Parathyroid adenoma (tissue), 2 donors: ENCODE data around the gene ZNF304.

Source experiments
- H2AFZ ChIP-seq: fragments of 300-600 bp; sonication (generic); one replicate; pipeline ENCODE4 v1.7.0; 2017; ENCODE audit warnings: antibody characterized with exemption, mild to moderate bottlenecking
- H3K27ac ChIP-seq: fragments of 300-600 bp; sonication (generic); one replicate; pipeline ENCODE4 v1.7.0; 2017
- H3K27me3 ChIP-seq: fragments of 300-600 bp; sonication (generic); one replicate; pipeline ENCODE4 v1.7.0; 2017; ENCODE audit warnings: low read length; ENCODE audit not compliant: control insufficient read depth, insufficient read depth
- H3K36me3 ChIP-seq: fragments of 300-600 bp; sonication (generic); one replicate; pipeline ENCODE4 v1.7.0; 2017; ENCODE audit warnings: low read length; ENCODE audit not compliant: control insufficient read depth, insufficient read depth
- H3K4me1 ChIP-seq: fragments of 300-600 bp; sonication (generic); one replicate; pipeline ENCODE4 v1.7.0; 2017; ENCODE audit warnings: control low read depth
- H3K4me2 ChIP-seq: fragments of 300-600 bp; sonication (generic); one replicate; pipeline ENCODE4 v1.7.0; 2017; ENCODE audit warnings: low read length
- H3K4me3 ChIP-seq: fragments of 300-600 bp; sonication (generic); one replicate; pipeline ENCODE4 v1.7.0; 2017; ENCODE audit warnings: low read depth, low read length
- H3K79me2 ChIP-seq: fragments of 300-600 bp; sonication (generic); one replicate; pipeline ENCODE4 v1.7.0; 2017; ENCODE audit warnings: control low read depth
- H3K9ac ChIP-seq: fragments of 300-600 bp; sonication (generic); one replicate; pipeline ENCODE4 v1.7.0; 2017; ENCODE audit warnings: mild to moderate bottlenecking
- H3K9me3 ChIP-seq: fragments of 300-600 bp; sonication (generic); one replicate; pipeline ENCODE4 v1.7.0; 2017; ENCODE audit warnings: low read length; ENCODE audit not compliant: control insufficient read depth
- TF ChIP-seq, protein P1 (sequence below): fragments of 300-600 bp; sonication (generic); IDR thresholded peaks from one replicate; pipeline ENCODE4 v1.7.0; 2017; ENCODE audit warnings: antibody characterized with exemption, mild to moderate bottlenecking
- donor health status: primary hyperparathyroidism.

ZNF304 gene

DNA sequence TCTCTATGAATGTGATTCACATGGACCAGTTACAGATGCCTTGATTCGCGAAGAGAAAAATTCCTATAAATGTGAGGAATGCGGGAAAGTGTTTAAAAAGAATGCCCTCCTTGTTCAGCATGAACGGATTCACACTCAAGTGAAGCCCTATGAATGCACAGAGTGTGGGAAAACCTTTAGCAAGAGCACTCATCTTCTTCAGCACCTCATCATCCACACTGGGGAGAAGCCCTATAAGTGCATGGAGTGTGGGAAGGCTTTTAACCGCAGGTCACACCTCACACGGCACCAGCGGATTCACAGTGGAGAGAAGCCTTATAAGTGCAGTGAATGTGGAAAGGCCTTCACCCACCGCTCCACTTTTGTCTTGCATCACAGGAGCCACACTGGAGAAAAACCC lies 23.1 kb upstream of the ZNF304 start:
- Histone ChIP-seq H3K9me3 (no peaks in the 10 kb centered on the region), H3K4me1 (no peaks in the 10 kb centered on the region), H3K9ac (no peak overlapping the region), H3K27ac (no peak overlapping the region), H2AFZ (no peak overlapping the region), H3K27me3 (no peaks in the 10 kb centered on the region), H3K4me2 (no peak overlapping the region), H3K36me3 (no peaks in the 10 kb centered on the region), H3K4me3 (no peak overlapping the region), H3K79me2 (peaks cover 8% of the 10 kb centered on the region)
- TF ChIP-seq, protein P1, sequence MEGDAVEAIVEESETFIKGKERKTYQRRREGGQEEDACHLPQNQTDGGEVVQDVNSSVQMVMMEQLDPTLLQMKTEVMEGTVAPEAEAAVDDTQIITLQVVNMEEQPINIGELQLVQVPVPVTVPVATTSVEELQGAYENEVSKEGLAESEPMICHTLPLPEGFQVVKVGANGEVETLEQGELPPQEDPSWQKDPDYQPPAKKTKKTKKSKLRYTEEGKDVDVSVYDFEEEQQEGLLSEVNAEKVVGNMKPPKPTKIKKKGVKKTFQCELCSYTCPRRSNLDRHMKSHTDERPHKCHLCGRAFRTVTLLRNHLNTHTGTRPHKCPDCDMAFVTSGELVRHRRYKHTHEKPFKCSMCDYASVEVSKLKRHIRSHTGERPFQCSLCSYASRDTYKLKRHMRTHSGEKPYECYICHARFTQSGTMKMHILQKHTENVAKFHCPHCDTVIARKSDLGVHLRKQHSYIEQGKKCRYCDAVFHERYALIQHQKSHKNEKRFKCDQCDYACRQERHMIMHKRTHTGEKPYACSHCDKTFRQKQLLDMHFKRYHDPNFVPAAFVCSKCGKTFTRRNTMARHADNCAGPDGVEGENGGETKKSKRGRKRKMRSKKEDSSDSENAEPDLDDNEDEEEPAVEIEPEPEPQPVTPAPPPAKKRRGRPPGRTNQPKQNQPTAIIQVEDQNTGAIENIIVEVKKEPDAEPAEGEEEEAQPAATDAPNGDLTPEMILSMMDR, result no peak

GRCh38 chr19:57334191-57334590 lies 16.9 kb upstream of the ZNF304 start:
- H2AFZ ChIP-seq, result no peak overlapping the region
- H3K36me3 ChIP-seq, result no peaks in the 10 kb centered on the region
- H3K27ac ChIP-seq, result no peak overlapping the region
- no peak overlapping the region for H3K4me2 ChIP-seq
- no peak overlapping the region for H3K4me3 ChIP-seq
- peaks cover 3% of the 10 kb centered on the region for H3K4me1 ChIP-seq
- H3K9ac ChIP-seq, result no peak overlapping the region
- TF ChIP-seq, protein P1, result no peak
- no peaks in the 10 kb centered on the region for H3K79me2 ChIP-seq
- no peaks in the 10 kb centered on the region for H3K27me3 ChIP-seq
- no peaks in the 10 kb centered on the region for H3K9me3 ChIP-seq

DNA sequence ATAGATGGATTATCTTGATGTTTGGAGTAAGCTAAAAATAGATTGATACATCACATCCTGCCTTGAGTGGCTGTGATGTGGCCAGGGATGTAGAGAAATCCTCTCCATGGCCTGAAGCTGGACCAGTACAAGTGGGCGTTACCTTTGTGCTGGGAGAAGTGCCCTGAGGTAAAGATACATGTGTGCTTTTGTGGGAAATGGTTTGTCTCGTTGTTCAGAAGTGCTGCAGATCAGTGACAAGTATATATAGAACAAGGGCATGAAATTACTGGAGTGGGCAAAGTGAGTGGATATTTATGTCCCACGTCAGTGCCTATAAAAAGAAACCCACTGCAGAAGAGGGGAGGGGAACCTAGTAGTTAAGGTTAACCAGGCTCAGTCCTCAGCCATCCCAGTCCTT lies 12.2 kb upstream of the ZNF304 start:
- TF ChIP-seq, protein P1, result no peak
- Histone ChIP-seq H3K36me3 (no peaks in the 10 kb centered on the region), H3K4me1 (peaks cover 3% of the 10 kb centered on the region), H3K9me3 (no peaks in the 10 kb centered on the region), H3K79me2 (no peaks in the 10 kb centered on the region), H3K4me3 (no peak overlapping the region), H3K27me3 (no peaks in the 10 kb centered on the region), H3K9ac (no peak overlapping the region), H3K27ac (no peak overlapping the region), H2AFZ (no peak overlapping the region), H3K4me2 (no peak overlapping the region)

DNA sequence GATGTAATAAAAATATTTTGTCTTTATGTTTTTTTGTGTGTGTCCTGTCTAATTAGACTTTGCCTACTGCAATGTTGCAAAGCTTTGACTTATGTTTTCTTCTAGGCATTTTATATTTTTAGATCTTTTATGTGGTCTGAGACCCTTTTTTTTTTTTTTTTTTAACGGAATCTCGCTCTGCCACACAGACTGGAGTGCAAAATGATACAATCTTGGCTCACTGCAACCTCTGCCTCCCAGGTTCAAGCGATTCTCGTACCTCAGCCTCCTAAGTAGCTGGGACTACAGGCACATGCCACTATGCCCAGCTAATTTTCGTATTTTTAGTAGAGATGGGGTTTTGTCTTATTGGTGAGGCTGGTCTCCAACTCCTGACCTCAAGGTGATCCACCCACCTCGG lies 8.5 kb upstream of the ZNF304 start:
- TF ChIP-seq, protein P1, result no peak
- Histone ChIP-seq H3K27me3 (no peaks in the 10 kb centered on the region), H3K4me2 (no peak overlapping the region), H3K36me3 (no peaks in the 10 kb centered on the region), H3K79me2 (no peaks in the 10 kb centered on the region), H3K9ac (no peak overlapping the region), H3K27ac (no peak overlapping the region), H2AFZ (no peak overlapping the region), H3K4me3 (no peak overlapping the region), H3K9me3 (no peaks in the 10 kb centered on the region), H3K4me1 (peaks cover 3% of the 10 kb centered on the region)

DNA sequence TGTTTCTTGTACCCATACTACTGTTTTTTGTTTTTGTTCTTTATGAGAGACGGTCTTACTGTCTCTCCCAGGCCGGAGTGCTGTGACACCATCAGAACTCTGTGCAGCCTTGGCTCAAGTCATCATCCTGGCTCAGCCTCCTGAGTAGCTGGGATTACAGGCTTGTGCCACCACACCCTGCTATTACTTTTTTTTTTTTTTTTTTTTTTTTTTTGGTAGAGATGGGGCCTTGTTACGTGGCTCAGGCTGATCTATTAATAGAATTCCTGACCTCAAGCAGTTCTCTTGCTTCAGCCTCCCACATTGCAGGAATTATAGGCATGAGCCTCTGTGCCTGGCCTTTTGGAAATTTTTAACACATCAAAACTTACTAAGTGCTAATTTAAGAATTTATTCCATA lies 2.9 kb upstream of the ZNF304 start:
- H3K9ac ChIP-seq, result no peak overlapping the region
- TF ChIP-seq, protein P1, result no peak
- no peaks in the 10 kb centered on the region for H3K36me3 ChIP-seq
- H3K79me2 ChIP-seq, result peaks cover 23% of the 10 kb centered on the region
- no peaks in the 10 kb centered on the region for H3K9me3 ChIP-seq
- no peak overlapping the region for H3K4me2 ChIP-seq
- H3K4me3 ChIP-seq, result no peak overlapping the region
- H3K4me1 ChIP-seq, result no peaks in the 10 kb centered on the region
- no peak overlapping the region for H2AFZ ChIP-seq
- no peak overlapping the region for H3K27ac ChIP-seq
- no peaks in the 10 kb centered on the region for H3K27me3 ChIP-seq
